GM13977 (cell line): ENCODE results near the gene MAOA.

Experiments used
- DNase-seq: peaks from one replicate; pipeline ENCODE4 v3.0.0; 2012; ENCODE audit warnings: low spot score
- CTCF ChIP-seq: IDR thresholded peaks from 2 replicates; pipeline ENCODE4 v1.5.1; 2012; ENCODE audit warnings: mild to moderate bottlenecking, control low read depth; ENCODE audit not compliant: insufficient read depth; ENCODE audit errors: extremely low read depth, missing control alignments
- in situ Hi-C: fragments of 300-500 bp; cut with MboI; formaldehyde crosslinking; loops from one replicate; pipeline ENCODE4 v1.12.0; 2022; ENCODE audit warnings: low sequenced_read_pairs, low pct_unique_long_range_greater_than_20kb, mixed read lengths, inconsistent platforms; ENCODE audit not compliant: unreplicated experiment

MAOA gene

GRCh38 chrX:43629229-43629628, 26.9 kb upstream of the MAOA start:
- in situ Hi-C loops: no loop called here

GRCh38 chrX:43631841-43632240, 24.3 kb upstream of the MAOA start:
- TF ChIP-seq CTCF: no peak
- in situ Hi-C loops: no loop called here
- DNase-seq: no peak

More at GRCh38 chrX:43629229-43629628, 26.9 kb upstream of the MAOA start:
- DNase-seq: no peak
- no peak for TF ChIP-seq CTCF

GRCh38 chrX:43633081-43633480, 23.0 kb upstream of the MAOA start:
- no peak for DNase-seq
- no peak for TF ChIP-seq CTCF
- in situ Hi-C loops: no loop called here

- no peak for DNase-seq
- in situ Hi-C loops: no loop called here
- no peak for TF ChIP-seq CTCF
Measured at GRCh38 chrX:43633757-43634156, 22.3 kb upstream of the MAOA start.

GRCh38 chrX:43640482-43640881, 15.6 kb upstream of the MAOA start:
- DNase-seq: no peak
- TF ChIP-seq CTCF: no peak
- in situ Hi-C loops: no loop called here

GRCh38 chrX:43641691-43642090, 14.4 kb upstream of the MAOA start:
- in situ Hi-C loops: no loop called here
- DNase-seq: no peak
- TF ChIP-seq CTCF: no peak

GRCh38 chrX:43643201-43643600, 12.9 kb upstream of the MAOA start:
- DNase-seq: no peak
- in situ Hi-C loops: no loop called here
- no peak for TF ChIP-seq CTCF
